Measurements from ENCODE around the gene AKNA.

Gene AKNA

GRCh38 chr9:114288193-114289091, 99.3 kb downstream of the AKNA start:
- H3K4me1 ChIP-seq (ENCODE audit: low read length) = peaks cover 2% of the 10 kb centered on the region
- H3K4me2 ChIP-seq (ENCODE audit: low read depth, low read length) = no peak overlapping the region
- no peaks in the 10 kb centered on the region for H3F3A ChIP-seq (ENCODE audit: insufficient read depth, low read length)
- H2AFZ ChIP-seq (ENCODE audit: low read length) = no peak overlapping the region
- no peaks in the 10 kb centered on the region for H4K20me1 ChIP-seq (ENCODE audit: insufficient read depth, low read length)
- no peak overlapping the region for H3K9ac ChIP-seq (ENCODE audit: low read length)
- no peaks in the 10 kb centered on the region for H3K9me2 ChIP-seq (replicated peaks; ENCODE audit: insufficient read depth, low read length)
- H3K79me2 ChIP-seq (ENCODE audit: low read length) = no peaks in the 10 kb centered on the region
- DNase-seq = no peak
- no peaks in the 10 kb centered on the region for H3K9me3 ChIP-seq (replicated peaks; ENCODE audit: insufficient read depth, low read length)
- no peak overlapping the region for H3K4me3 ChIP-seq (ENCODE audit: low read length)
- H3K27ac ChIP-seq (ENCODE audit: low read length) = no peak overlapping the region
- no peaks in the 10 kb centered on the region for H3K27me3 ChIP-seq (replicated peaks; ENCODE audit: insufficient read depth, low read length)
- TF ChIP-seq EZH2 (optimal IDR thresholded peaks at IDR 0.05; ENCODE audit: low read depth, low read length) = no peak
- no peak for TF ChIP-seq CTCF (IDR thresholded peaks at IDR 0.05; ENCODE audit: low read length)
- no peaks in the 10 kb centered on the region for H3K36me3 ChIP-seq (replicated peaks; ENCODE audit: insufficient read depth, low read length)

GRCh38 chr9:114287763-114288192, 100.0 kb downstream of the AKNA start:
- no peak overlapping the region for H3K4me2 ChIP-seq (ENCODE audit: low read depth, low read length)

GRCh38 chr9:114287001-114287762, 100.6 kb downstream of the AKNA start:
- no peaks in the 10 kb centered on the region for H3K36me3 ChIP-seq (replicated peaks; ENCODE audit: insufficient read depth, low read length)

More at GRCh38 chr9:114287763-114288192, 100.0 kb downstream of the AKNA start:
- Histone ChIP-seq H2AFZ (ENCODE audit: low read length) (no peak overlapping the region), H3K9me3 (replicated peaks; ENCODE audit: insufficient read depth, low read length) (no peaks in the 10 kb centered on the region), H3K27me3 (replicated peaks; ENCODE audit: insufficient read depth, low read length) (no peaks in the 10 kb centered on the region), H3K4me3 (ENCODE audit: low read length) (no peak overlapping the region), H3K27ac (ENCODE audit: low read length) (no peak overlapping the region), H3K9ac (ENCODE audit: low read length) (no peak overlapping the region), H3K36me3 (replicated peaks; ENCODE audit: insufficient read depth, low read length) (no peaks in the 10 kb centered on the region), H4K20me1 (ENCODE audit: insufficient read depth, low read length) (no peaks in the 10 kb centered on the region), H3K9me2 (replicated peaks; ENCODE audit: insufficient read depth, low read length) (no peaks in the 10 kb centered on the region), H3F3A (ENCODE audit: insufficient read depth, low read length) (no peaks in the 10 kb centered on the region), H3K79me2 (ENCODE audit: low read length) (no peaks in the 10 kb centered on the region), H3K4me1 (ENCODE audit: low read length) (peaks cover 8% of the 10 kb centered on the region)
- no peak for TF ChIP-seq CTCF (IDR thresholded peaks at IDR 0.05; ENCODE audit: low read length)
- no peak for TF ChIP-seq EZH2phosphoT487 (IDR thresholded peaks at IDR 0.05; ENCODE audit: low read length)
- no peak for TF ChIP-seq EZH2 (optimal IDR thresholded peaks at IDR 0.05; ENCODE audit: low read depth, low read length)
- no peak for DNase-seq

More at GRCh38 chr9:114287001-114287762, 100.6 kb downstream of the AKNA start:
- Histone ChIP-seq H3K9me2 (replicated peaks; ENCODE audit: insufficient read depth, low read length) (no peaks in the 10 kb centered on the region), H4K20me1 (ENCODE audit: insufficient read depth, low read length) (no peaks in the 10 kb centered on the region), H2AFZ (ENCODE audit: low read length) (no peak overlapping the region), H3K4me2 (ENCODE audit: low read depth, low read length) (no peak overlapping the region), H3F3A (ENCODE audit: insufficient read depth, low read length) (no peaks in the 10 kb centered on the region), H3K4me1 (ENCODE audit: low read length) (peaks cover 14% of the 10 kb centered on the region), H3K27ac (ENCODE audit: low read length) (no peak overlapping the region), H3K79me2 (ENCODE audit: low read length) (no peaks in the 10 kb centered on the region), H3K27me3 (replicated peaks; ENCODE audit: insufficient read depth, low read length) (no peaks in the 10 kb centered on the region), H3K4me3 (ENCODE audit: low read length) (no peak overlapping the region), H3K9ac (ENCODE audit: low read length) (no peak overlapping the region), H3K9me3 (replicated peaks; ENCODE audit: insufficient read depth, low read length) (no peaks in the 10 kb centered on the region)
- DNase-seq = no peak
- TF ChIP-seq EZH2 (optimal IDR thresholded peaks at IDR 0.05; ENCODE audit: low read depth, low read length) (no peak), CTCF (IDR thresholded peaks at IDR 0.05; ENCODE audit: low read length) (no peak), EZH2phosphoT487 (IDR thresholded peaks at IDR 0.05; ENCODE audit: low read length) (no peak)
